GM21360 (cell line): Measurements from ENCODE around the gene PPL.

Source experiments
- ATAC-seq: cut with Tn5 transposase; IDR thresholded peaks from one replicate; pipeline ENCODE4 v1.9.1; 2021; ENCODE audit warnings: mild to moderate bottlenecking, moderate library complexity; ENCODE audit not compliant: unreplicated experiment

PPL gene

GRCh38 chr16:4891097-4891885, 45.7 kb downstream of the PPL start:
- no peak for ATAC-seq

DNA sequence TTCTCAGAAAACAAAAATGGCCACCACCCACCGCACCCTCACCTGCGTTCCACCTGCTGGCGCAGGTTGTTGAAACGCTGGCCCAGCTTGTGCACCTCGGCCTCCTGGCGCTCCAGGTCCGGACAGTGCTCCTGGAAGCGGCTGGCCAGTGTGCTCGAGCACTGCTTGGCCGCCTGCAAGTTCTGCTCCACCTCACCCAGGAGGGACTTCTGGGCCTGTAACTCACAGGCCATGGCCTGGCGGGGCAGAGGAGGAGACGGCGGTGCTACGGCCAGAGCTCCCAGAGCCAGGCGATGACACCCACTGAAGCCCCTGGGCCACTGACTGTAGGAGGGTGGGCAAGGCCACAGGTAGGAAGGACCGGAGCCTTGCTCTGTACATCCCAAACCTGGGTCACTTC, 46.3 kb downstream of the PPL start:
- ATAC-seq = no peak

DNA sequence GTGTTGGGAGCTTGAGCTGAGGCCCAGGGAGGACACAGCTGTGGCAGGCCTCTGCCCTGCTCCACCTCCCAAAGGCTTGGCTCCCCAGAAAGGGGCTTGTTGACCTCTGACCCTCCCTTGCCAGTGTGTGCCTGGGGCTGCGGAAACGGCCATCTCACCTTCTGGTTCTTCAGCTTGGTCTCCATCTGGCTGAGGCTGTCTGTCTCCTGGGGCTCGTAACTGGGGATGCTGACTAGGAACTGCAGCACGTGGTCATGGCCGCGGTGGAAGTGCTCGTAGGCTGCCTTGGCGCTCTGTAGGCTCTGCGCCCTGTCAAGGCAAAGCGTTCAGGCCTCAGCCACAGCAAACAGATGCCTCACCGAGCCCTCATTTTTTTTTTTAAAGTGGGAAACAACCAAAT, 46.9 kb downstream of the PPL start:
- ATAC-seq = no peak

- no peak for ATAC-seq
Measured at GRCh38 chr16:4888428-4889135, 48.4 kb downstream of the PPL start.

DNA sequence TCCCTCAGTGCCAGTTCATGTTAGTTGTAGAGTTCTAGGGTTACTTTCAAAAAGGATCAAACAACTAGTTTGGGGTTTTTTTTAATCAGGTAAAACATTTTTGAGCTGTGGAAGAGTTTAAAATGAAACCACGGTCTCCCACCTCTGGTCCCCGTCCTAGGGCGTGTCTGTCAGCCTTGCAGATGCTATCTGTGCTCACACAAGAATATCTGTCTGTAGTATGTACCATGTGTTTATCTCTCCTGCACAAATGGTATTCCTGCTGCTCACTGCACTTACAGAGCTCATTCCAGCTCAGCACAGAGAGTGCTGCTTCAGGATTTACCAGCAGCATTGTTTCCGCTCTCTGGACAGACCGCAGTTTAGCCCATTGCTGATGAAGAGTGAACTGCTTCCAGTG, 50.8 kb downstream of the PPL start:
- no peak for ATAC-seq

- no peak for ATAC-seq
Measured at GRCh38 chr16:4884972-4885874, 51.7 kb downstream of the PPL start.

DNA sequence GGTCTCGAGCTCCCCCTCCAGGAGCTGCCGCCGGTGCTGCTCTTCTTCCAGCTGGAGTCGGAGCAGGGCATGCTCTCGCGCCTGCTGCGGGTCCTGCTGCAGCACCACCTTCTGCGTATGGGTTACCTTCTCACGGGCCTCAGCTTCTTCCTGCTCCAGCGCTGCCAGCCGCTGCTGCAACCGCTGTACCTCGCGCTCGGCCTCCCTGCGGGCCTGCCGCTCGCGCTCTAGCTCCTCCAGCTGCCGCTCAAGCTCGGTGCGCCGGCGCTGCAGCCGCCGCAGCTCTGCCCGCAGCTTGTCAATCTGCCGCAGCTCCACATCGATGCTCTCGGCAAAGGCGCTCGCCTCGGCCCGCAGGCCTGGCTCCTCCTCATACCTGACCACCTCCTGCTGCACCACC, 52.7 kb downstream of the PPL start:
- ATAC-seq = no peak

DNA sequence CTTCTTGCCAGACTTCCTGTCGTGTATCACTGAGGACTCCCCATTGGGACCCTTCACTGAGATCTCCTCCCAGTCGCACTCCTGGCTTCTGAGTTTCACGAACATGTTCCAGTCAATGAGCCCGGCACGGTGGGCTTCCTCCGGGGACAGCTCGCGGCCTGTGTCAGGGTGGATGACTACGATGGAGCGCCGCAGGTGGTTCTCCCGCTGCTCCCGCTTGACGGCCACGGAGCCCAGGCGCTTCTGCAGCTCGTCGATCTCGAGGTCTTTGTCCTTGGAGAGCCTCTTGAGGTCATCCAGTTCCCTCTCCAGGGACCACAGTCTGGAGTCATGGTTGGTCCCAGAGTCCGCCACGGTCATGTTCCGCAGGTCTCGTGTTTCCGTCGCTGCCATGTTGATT, 53.4 kb downstream of the PPL start:
- no peak for ATAC-seq

- ATAC-seq = no peak
Measured at GRCh38 chr16:4882633-4883285, 54.2 kb downstream of the PPL start.

DNA sequence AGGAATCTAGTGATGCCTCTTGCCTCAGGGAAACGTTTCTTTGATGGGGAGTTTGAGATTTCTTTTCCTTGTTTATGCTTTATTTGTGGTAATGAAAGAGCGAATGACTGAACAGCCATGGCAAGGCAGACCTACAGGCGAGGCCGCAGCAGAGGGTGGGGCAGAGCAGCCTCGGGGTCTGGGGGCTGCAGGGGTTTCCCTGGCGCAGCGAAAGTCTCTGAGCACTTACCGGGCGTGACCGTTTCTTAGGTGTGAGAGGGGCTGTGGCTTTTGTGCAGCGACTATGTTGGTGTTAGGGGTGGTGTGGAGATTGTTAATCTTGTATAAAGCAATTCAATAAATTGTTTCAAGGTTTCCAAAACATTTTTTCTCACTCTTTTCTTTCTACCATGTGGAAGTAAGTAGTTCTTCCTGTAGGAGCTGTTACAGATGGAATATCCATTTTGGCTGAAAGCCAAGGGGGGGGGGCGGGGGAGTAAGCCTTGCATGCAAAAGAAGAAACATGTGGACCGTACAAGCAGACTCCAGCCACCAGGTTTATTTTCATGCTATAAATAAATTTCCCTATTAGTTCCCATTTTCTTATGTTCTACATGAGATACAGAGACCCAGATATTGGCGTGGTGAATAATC, 54.8 kb downstream of the PPL start:
- no peak for ATAC-seq

GRCh38 chr16:4880006-4880580, 56.9 kb downstream of the PPL start:
- ATAC-seq = no peak

- ATAC-seq = no peak
Measured at GRCh38 chr16:4879049-4879448, 57.9 kb downstream of the PPL start.

GRCh38 chr16:4877380-4877685, 59.6 kb downstream of the PPL start:
- no peak for ATAC-seq

- no peak for ATAC-seq
Measured at GRCh38 chr16:4876646-4877379, 60.1 kb downstream of the PPL start.

DNA sequence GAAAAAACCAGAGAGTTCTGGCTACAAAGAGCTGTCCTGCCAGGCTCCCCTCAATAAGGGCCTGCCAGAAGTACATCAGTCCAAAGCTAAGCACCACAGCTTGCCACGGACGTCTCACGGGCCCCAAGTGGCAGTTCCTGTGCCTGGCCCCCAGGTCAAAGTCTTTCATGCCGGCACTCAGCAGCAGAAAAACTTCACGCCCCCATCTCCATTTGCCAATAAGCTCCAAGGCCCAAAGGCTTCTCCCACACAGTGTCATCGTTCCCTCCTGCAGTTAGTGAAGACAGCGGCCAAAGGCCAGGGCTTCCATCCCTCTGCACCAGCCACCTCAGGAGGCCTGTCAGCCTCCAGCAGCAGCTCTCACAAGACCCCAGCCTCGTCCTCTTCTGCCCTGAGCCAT, 62.3 kb downstream of the PPL start:
- no peak for ATAC-seq

DNA sequence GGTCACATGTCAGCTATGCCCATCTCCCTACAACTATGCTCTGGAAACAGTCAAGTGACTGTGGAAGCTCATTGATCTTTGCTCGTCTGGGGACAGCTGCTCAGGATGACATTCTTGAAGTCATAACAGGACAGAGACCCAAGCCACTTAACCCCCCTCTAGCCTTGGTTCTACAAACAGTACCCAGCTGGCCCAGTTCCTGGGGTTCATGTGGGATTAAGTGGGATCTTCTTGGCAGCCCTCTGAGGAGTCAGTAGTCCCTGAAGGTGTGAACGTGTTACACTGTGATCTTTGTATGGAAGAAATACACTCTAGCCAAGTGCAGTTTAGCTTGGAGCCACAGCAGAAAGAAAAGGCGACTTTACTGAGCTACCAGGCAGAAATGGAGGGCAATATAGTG, 63.9 kb downstream of the PPL start:
- no peak for ATAC-seq

GRCh38 chr16:4871071-4871470, 65.9 kb downstream of the PPL start:
- ATAC-seq = no peak

- ATAC-seq = no peak
Measured at GRCh38 chr16:4870138-4870671, 66.7 kb downstream of the PPL start.

GRCh38 chr16:4869147-4869805, 67.7 kb downstream of the PPL start:
- ATAC-seq = no peak
